DMS 273 treated with DMSO at 0.1 percent for 48 hours (cell line): ENCODE data around the gene SOAT2.
"Not testable (repeated sequence)": the region's sequence is repeated elsewhere in the genome, so short reads cannot be mapped to it uniquely, and the experiment has no call there.

Experiments
- DNase-seq: peaks from one replicate; lab custom pipeline; 2025; lab: John Stamatoyannopoulos, UW

Gene SOAT2

DNA sequence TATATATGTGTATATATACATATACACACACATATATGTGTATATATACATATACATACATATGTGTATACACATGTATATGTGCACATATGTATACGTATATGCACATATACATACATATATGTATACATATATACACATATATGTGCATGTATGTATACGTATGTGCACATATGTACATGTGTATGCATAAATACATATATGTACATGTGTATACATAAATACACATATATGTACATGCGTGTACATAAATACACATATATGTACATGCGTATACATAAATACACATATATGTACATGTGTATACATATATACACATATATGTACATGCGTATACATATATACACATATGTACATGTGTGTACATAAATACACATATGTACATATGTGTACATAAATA, 43.9 kb downstream of the SOAT2 start:
- DNase-seq, result no peak

DNA sequence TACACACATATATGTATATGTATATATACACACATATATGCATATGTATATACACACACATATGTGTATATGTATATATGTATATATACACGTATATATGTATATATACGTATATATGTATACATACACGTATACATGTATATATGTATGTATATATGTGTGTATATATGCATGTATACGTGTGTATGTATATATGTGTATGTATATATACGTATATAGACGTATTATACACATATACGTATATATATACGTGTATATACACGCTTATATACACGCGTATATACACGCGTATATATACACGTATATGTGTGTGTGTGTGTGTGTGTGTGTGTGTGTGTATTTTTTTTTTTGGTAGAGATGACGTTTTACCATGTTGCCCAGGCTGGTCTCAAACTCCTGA, 44.4 kb downstream of the SOAT2 start:
- DNase-seq, result no peak

DNA sequence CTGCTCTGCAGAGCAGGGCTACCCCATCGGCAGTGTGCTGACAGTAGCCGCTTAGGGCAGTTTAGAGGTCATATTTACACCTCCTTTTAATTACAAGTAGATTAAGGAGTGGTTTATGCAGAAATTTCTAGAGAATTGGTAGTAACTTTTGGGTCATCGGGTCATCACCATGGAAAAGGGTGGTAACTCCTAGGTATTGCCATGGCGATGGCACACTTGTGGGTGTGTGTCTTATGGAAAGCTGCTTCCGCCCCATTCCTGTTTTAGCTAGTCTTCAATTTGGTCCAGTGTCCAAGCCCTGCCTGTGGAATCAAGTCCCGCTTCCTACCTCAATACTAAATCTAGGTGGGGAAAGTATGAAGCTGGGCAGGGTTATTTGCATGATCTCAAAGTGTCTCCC, 47.8 kb downstream of the SOAT2 start:
- no peak for DNase-seq

DNA sequence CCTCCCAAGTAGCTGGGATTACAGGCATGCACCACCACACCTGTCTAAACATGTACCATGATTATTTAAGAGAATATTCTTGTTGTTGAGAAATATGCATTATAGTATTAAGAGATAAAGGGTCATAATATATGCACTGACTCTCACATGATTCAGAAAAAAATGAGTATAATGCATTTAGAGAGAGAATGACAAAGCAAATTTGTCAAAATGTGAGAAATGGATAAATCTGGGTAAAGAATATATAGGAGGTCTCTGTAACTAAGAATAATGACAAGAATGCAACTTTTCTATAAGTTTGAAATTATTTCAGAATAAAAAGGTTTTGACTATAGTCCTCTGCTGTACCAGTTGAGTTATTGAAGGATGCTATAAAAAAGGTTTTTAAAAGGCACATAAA, 49.1 kb downstream of the SOAT2 start:
- DNase-seq, result no peak

DNA sequence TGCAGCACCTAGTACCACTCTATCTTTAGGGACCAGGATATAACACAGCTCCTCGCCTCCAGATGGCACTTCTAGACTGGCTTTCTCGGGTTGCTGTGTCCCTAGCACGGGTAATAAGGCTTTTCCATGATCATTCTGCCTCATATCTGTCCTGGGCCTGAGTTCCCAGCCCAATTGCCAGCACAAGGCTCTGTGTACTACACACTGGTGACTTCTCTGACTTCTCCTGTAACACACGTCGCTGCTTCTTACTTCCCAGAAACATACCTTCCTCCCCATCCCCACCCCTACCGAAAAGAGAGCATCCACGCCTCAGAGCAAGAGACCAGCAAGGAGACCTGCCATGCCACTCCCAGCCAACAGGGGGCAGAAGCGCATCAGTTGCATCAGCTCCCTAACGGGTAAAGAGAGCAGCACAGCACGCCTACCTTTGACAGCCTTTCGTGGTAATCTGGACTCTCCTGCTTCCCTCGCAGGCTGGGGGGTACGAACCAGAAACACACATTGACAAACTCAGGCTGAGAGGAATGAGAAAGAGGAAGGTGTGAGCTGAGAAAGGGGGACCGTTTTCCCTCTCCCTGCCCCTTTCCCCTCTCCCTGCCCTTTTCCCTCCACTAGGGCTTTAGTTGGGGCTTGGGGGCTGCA, 56.0 kb downstream of the SOAT2 start:
- peak; percentile 34 for DNase-seq

DNA sequence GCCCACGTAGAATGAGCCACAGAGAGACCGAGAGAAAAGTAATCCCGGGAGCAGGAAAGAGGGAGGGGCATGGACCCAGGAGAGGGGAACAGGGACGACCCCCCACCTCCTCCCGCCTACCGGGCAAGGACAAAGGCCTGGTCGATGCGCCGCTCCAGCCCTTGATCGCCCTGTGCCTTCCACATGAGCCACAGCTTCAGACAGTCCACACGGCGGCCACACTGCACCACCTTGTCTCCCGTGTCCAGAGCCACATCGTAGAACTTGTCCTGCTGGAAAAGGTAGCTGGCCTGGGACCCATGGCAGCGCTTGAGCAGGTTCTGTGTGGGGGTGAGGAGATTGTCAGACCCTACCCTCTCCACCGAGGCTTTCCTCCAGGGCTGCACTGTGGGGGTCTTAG, 56.7 kb downstream of the SOAT2 start:
- no peak for DNase-seq

DNA sequence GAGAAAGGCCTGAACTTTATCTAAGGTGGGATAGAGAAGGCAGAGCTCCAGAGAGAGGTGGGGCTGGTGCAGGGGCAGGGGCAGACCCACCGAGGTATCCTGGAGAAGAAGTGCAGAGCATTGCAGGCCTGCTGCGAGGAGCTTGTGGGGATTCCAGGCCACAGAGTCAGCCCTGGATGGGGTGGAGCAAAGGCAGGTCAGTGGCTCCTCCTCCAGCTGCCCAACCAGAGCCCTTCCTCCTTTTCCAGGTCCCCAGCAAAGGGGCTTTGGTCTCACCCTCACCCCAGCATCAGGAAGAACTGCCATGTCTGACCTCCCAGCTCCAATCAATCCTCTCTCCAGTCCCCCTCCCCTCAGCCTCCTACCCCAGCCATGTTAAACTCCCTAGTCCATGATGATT, 57.4 kb downstream of the SOAT2 start:
- DNase-seq, result no peak

DNA sequence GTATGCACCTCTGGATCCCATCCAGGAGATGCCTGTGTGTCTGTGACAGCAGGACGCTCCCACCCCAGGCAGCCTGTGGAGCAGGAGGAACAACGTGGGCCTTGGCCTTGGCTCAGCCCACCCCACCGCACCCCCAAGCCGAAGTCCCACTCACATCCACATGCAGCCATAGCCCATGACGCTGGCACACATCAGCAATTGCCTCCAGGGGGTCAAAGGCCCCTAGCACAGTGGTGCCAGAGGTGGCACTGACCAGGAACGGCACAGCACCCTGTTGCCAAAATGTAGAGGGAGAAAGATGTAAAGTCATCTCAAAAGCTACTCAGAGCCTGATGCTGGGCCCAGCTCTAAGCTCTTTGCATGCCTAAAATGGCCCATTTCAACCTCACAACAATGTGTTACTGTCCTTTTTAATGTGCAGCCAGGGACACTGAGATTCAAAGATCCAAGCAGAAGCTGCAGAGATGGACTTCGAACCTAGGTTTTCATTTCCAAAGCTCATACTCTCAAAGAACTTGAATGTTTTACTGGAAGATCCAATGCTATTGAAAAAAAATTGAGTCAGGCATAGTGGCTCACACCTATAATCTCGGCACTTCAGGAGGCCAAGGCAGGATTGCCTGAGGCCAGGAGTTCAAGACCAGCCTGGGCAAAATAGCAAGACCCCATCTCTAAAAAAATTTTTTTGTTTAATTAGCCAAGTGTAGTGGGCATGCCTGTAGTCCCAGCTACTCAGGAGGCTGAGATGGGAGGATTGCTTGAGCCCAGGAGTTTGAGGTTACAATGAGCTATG, 58.0 kb downstream of the SOAT2 start:
- DNase-seq, result no peak

DNA sequence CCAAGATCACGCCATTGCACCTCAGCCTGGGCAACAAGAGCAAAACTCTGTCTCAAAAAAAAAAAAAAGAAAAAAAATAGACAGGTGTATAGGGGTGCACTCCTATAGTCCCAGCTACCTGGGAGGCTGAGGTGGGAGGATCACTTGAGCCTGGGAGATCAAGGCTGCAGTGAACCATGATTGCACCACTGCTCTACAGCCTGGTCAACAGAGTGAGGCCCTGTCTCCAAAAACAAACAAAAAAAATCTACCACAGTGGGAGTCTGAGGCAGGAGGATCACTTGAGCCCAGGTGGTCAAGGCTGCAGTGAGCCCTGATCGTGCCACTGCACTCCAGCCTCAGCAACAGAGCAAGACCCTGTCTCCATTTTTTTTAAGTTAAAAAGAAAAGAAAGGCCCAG, 59.7 kb downstream of the SOAT2 start:
- not testable (repeated sequence) for DNase-seq

DNA sequence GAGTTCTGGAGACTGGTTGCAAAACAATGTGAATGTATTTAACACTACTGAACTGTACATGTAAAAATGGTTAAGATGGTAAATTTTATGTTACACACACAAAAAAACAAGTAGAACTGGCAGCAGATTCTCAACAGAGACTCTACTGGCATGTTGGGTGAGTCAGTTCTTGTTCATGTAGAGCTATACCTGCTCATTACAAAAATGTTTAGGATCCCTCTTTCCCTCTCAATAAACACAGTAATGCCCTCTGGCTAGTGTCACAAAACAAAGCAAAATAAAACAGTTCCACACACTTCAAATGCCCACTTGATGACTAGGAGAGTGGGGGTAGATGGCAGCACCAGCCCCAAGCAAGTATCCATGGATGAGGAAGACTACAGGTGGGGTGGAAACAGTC, 63.6 kb downstream of the SOAT2 start:
- no peak for DNase-seq

DNA sequence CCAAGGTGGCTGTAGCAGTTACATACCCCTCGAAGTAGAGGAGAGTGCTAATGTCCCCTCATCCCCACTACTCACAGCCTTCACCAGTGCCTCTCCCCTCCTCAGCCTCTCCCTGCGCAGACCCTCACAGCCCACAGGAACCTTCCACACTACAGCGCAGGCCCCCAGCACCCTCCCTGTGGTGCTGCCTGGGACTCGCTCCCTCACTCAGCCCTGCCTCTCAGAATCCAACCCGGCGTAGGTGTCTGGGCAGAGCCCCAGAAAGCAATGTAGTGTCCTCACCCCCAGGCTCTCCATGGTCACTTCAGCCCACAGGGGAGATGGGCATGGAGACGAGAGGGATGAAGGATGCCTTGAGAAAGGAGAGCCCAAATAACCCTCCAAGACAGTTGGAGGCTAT, 66.4 kb downstream of the SOAT2 start:
- no peak for DNase-seq

DNA sequence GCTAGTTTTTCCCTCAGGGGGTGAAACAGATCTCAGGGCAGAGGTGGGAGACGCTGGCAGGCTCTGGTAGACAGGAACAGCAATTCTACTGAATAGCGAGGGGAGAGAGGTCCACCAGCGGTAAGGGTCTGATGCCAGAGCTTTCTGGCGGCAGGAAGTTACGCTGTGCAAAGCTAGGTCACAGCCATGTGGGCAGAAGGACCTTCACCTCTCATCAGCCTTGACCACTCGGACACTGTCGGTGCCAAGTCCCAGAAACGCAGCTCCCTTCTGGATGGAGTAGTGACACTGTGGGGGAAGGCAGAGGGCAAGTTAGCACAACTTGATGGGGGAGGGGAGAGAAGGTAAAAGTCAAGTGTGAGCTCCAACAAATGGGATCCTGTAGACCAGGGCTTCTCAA, 66.9 kb downstream of the SOAT2 start:
- no peak for DNase-seq

DNA sequence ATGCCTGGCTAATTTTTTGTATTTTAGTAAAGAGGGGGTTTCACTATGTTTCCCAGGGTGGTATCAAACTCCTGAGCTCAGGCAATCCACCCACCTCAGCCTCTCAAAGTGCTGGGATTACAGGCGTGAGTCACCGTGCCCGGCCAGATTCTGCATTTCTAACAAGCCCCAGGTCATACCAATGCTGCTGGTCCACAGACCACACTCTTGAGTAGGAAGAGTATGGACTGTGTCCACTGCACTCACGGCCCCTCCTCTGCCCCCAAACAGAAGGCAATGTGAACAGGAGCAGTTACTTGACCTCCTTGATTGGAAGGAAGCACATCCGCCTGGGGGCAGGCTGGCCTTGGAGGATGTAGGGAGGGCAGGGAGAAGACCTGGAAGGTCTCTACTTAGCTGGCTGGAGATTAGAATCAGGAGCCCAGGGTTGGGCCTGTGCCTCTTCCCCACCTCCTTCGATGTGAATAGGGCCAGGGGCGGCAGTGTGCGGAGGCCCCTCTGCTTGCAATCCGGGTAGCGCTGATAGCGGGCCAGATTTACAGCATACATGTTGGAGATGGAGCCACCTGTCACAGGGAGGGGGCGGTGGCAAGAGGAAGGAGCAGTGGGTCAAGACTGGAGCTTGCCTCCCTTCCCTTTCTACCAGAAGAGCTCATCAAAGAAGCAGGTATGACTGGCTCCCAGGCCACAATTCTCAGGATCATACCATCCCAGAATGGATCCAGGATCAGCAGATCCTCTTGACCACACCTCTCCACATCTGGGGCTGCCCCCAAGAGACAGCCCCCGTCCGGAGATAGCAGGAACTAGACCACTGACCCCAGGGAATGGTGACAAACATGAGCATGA, 67.8 kb downstream of the SOAT2 start:
- no peak for DNase-seq

DNA sequence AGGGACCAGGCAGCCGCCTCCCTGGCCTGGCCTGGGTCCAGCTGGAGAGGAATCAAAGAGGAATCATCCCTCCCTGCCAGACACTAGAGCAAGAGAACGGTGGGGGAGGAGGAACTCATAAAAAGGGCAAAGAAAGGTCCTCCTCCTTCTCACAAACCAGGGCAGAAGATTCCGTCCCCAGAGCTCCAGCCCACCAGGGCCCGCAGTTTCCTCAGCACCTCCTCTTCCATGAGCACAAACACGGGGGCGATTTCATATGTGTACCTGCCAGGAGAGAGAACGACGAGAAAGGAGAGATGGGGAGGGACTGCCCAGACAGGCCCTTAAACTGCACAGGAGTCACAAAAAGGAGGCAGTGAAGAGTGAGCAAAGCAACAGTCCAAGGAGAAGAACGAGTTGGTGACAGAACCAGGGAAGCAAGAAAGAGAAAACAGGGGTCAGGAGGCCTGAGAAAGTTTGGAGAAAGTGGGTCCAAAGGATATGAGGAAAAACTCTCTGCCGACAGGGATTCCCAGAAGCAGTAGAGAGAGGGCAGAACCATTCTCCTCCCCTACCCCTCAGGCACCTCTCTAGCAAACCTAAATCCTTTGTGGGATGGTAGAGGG, 68.5 kb downstream of the SOAT2 start:
- no peak for DNase-seq

DNA sequence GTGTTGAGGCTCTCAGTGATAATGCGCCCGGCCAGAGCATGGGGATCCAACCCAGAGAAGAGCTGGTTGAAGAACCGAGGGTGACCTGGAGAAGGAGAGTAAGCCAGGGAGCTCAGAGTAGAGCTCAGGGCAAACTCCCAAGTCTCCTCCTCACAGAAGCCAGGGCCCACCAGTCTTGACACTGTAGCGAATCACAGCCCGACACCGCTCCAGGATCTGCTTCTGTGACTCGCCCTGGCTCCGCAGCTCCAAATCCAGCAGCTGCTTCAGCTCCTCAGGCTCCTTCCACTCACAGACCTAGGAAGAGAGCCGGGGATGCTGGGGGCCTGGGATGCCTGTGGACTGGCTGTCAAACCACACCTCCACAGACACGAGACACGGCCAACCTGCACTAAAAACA, 69.1 kb downstream of the SOAT2 start:
- no peak for DNase-seq

DNA sequence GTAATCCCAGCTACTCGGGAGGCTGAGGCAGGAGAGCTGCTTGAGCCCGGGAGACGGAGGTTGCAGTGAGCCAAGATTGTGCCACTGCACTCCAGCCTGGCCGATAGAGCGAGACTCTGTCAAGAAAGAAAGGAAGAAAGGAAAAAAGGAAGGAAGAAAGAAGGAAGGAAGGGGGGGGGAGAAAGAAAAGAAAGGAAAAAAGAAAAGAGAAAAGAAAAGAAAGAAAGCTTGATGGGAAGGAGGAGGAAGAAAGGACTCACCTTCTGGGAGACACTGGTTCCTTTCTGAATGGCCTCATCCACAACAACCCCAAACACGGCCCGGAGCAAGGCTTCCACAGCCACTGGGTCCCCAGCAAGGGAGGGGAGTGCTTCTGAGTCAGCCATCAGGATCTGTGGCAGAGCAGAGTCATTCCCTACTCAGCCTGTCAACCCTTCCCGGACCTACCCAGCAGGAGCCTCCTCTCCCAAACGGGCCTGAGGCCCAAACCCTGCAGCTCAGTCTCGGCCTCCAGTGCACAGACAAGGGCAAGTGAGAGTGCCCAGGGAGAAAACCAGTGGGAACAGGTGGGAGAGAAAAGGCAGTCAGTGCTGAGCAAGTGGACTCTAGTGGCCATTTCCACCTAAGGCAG, 69.9 kb downstream of the SOAT2 start:
- DNase-seq, result no peak
